ENCODE results near the gene CYP1A2.

Gene CYP1A2

DNA sequence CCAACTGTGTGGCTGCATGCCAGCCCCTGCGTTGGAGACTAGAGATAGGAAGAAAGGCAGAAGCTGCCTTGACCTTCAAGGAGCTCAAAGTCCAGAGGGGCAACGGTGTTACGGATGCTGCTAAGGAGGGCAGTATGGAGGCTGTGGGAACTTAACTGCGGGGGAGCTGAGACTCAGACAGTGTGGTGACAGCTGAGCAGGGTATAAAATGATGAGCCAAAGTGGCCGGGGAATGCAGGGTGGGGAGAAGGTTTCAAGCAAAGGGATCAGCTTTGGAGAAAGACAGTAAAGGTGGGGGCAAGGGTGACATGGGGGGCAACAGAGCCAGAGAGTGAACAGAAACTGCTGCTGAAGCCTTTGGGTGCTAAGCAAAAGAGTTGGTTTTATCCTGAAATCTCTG, 6.2 kb upstream of the CYP1A2 start:
- DNase-seq (ENCODE audit: low spot score): no peak

GRCh38 chr15:74746389-74746788, 2.3 kb upstream of the CYP1A2 start:
- no peak for DNase-seq (ENCODE audit: low spot score)

DNA sequence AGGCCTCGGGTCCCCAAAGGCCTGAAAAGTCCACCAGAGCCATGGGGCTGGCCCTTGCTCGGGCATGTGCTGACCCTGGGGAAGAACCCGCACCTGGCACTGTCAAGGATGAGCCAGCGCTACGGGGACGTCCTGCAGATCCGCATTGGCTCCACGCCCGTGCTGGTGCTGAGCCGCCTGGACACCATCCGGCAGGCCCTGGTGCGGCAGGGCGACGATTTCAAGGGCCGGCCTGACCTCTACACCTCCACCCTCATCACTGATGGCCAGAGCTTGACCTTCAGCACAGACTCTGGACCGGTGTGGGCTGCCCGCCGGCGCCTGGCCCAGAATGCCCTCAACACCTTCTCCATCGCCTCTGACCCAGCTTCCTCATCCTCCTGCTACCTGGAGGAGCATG, 1.2 kb downstream of the CYP1A2 start:
- DNase-seq (ENCODE audit: low spot score): no peak

GRCh38 chr15:74750751-74751150, 2.1 kb downstream of the CYP1A2 start:
- DNase-seq (ENCODE audit: low spot score): no peak

GRCh38 chr15:74752011-74752410, 3.4 kb downstream of the CYP1A2 start:
- no peak for DNase-seq (ENCODE audit: low spot score)

DNA sequence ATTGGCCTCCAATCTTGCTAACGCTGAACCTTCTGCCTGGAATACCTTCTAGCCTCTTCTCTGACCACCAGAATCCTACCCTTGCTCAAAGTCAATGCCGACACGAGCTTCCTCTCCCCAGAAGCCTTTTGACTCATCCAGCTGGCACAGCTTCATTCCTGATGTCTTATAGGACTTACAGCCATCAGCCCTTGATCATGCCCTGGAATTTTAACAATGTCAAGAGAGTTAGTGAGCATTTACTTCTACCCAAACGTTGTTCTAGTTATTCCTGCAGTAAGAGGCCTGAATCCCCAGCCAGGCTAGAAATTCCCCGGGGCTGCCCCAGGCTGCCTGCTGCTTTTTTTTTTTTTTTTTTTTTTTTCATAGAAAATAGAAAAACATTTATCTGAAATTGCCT, 3.9 kb downstream of the CYP1A2 start:
- DNase-seq (ENCODE audit: low spot score): no peak

- DNase-seq (ENCODE audit: low spot score): no peak
Observed at GRCh38 chr15:74754593-74755215, 6.1 kb downstream of the CYP1A2 start.

- DNase-seq (ENCODE audit: low spot score): no peak
Observed at GRCh38 chr15:74758736-74759135, 10.1 kb downstream of the CYP1A2 start.

DNA sequence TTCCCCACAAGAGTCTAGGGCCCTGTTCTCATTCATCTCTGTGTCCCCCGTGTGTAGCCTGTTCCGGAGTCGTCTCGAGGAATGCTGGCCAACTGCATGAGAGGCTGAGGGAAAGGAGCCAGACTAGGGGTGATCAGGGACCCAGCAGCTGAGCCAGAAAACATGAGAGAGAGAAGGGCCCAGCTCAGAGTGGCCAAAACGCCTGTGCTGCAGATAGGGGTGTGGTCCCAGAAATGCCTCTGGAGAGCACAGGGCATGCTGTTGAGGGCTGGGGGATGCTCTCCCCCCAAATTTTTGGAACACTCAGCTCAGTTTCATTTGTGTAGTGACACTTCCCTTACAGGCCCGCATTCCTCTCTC, 14.1 kb downstream of the CYP1A2 start:
- no peak for DNase-seq (ENCODE audit: low spot score)

GRCh38 chr15:74763416-74763815, 14.8 kb downstream of the CYP1A2 start:
- no peak for DNase-seq (ENCODE audit: low spot score)

- DNase-seq (ENCODE audit: low spot score): no peak
Observed at GRCh38 chr15:74767167-74768098, 18.8 kb downstream of the CYP1A2 start.

DNA sequence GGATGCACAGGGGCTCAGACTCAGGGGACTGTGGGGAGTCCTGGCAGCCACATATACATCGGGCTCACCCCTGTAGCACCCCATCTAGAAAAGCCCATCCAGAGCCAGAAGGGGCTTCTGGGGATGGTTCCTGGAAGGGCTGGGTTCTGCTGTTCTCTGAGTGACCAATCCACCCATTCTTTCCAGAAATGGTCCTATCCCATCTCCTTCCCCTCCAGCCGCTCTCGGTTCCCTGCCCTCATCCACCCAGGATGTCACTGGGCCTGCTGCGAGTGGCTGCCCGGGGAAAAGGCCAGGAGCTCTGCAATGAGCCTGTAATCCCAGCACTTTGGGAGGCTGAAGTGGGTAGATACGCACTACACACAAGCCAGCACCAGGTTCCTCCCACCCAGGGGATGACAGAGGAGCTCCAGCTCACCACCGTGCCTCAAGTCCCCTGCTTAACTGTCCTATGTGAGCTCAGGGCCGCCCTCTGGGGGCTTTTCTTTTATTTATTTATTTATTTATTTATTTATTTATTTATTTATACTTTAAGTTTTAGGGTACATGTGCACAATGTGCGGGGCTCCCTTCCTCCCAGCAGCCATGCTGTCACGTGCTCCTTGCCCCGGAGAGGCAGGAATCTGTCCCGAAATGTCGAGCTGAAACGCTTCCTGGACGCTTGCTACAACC, 19.6 kb downstream of the CYP1A2 start:
- DNase-seq (ENCODE audit: low spot score): no peak

GRCh38 chr15:74768771-74769342, 20.2 kb downstream of the CYP1A2 start:
- DNase-seq (ENCODE audit: low spot score): peak; percentile 68

DNA sequence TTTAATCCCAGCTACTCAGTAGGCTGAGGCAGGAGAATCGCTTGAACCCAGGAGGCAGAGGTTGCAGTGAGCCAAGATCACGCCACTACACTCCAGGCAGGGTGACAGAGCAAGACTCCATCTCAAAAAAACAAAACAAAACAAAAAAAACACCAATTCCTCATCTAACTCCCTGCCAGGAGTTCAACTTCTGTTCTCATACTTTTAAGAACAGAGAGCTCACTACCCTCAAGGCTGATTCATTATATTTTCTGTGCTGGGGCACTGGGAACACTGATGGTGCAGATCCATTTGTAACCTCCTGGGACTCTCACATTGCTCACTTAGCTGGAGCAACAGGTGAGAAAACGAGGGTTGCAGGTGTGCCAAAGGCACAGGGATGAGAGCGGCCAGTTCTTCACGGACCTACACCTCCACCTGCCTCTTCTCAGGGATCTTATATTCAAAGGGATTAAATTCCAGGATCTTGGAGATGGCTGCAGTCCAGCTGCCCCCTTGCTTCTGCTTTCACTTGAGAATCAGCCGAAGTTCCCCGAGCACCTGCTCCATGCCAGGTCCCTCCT, 20.9 kb downstream of the CYP1A2 start:
- no peak for DNase-seq (ENCODE audit: low spot score)

DNA sequence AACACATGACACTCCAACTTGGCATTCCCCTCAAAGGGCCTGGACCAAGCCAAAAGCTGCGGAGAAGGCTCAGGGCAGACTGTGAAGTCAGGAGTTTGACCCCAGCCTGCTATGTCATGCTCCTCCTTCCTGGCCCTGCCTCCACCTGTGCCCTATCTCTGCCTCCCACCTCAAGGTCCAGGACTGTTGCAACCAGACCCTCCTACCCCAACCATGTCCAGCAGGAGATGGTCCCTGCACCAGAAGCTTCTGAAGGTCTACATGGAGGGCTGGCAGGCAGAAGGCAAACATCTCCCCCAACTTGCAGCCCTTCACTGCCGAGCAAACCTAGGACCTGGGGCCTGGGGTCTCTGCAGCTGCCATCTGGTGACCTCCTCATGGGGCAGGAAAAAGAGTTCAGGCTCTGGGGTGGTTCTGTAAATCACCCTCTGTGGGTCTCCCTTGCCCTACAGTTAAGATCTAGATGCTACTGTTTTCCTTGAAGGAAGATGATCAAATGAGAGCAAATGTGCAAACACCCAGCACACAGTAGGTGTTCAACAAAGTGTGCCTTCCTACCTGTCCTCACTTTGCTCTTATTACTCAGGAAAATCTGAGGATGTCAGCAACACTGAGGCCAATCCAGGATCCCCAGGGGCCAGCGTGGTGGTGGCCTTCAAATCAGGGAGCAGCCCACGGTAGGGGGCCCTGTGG, 21.7 kb downstream of the CYP1A2 start:
- DNase-seq (ENCODE audit: low spot score): no peak

DNA sequence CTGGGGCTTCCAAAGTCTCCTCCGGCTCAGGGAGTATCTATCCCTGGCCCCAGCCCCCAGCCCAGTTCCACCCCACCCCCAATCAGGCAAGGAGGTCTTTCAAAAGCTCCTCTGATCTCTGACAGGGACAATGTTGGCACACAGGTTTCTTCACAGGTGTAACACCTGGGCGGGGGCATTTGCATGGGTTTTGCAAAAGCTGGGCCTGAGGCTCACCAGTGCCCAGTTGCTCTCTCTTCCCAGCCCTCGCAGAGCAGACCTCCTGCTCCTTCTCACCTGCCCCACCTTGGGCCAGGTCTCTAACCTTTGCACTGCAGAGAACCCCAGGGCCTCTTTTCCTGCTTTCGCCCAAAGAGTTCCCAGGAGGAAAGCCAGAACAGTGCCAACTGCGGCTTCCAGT, 24.7 kb downstream of the CYP1A2 start:
- DNase-seq (ENCODE audit: low spot score): no peak

GRCh38 chr15:74773731-74774252, 25.1 kb downstream of the CYP1A2 start:
- DNase-seq (ENCODE audit: low spot score): no peak

DNA sequence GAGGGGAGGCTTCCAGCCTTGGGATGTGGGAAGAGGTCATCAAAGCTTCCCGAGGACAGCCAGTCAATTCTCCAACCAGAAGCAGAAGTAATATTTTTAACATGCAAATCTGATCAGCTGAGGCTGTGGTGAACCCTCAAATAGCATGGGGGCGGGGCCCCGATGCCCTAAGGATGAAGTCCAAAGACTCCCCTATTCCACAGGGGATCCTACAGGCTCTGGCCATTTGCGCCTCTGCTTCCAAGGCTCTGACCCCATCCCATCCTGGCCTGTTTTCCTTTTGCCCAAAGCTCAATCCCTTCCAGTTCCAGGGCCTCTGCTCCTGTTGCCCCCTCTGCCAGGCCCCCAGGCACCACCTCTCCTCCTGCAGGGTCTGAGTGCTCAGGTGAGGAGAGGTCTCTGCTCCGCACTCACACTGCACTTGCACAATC, 26.5 kb downstream of the CYP1A2 start:
- DNase-seq (ENCODE audit: low spot score): no peak

DNA sequence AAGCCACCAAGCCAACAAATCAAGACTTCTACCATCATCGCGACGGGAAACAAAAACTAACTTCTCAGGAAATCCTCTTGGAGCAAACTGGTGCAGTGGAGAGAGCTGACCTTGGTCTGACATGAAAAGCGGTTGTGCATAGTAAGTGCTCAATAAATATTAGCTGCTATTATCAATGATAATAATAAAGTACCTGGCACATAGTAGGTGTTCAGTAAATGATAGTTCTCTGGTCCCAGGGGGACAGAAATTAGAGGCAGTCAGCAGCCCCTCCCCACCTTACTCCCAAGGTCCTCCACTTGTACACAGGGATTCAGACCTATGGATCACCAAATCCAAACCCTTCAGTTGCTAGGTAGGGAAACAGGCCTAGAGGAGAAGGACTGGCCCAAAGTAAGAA, 27.2 kb downstream of the CYP1A2 start:
- DNase-seq (ENCODE audit: low spot score): no peak

GRCh38 chr15:74776821-74777768, 28.4 kb downstream of the CYP1A2 start:
- DNase-seq (ENCODE audit: low spot score): peak; percentile 73

Measured in CD4-positive, alpha-beta T cell treated with Interleukin-15 for 4 hours (primary cell).